PFSK-1 (cell line): ENCODE data around the gene IRF2BPL.

Experiments
- FOXP2 ChIP-seq: optimal IDR thresholded peaks from 2 replicates; pipeline ENCODE3; 2011; ENCODE audit warnings: borderline replicate concordance, control low read depth, inconsistent platforms; ENCODE audit not compliant: insufficient read depth; ENCODE audit errors: extremely low read length, extremely low read depth
- POLR2AphosphoS5 ChIP-seq: IDR thresholded peaks from 2 replicates; pipeline ENCODE4 v1.6.1; 2012; ENCODE audit warnings: low read depth, mild to moderate bottlenecking, control low read depth, low read length, moderate library complexity
- REST ChIP-seq, 2 experiments: IDR thresholded peaks; 2 replicates each; pipeline versions ENCODE4 v1.6.1 to v1.8.0; 2011 to 2012; ENCODE audit warnings: low read depth in 2 of 2, low read length in 2 of 2, control low read depth in 1 of 2, inconsistent platforms in 1 of 2, mild to moderate bottlenecking in 1 of 2, moderate library complexity in 1 of 2; ENCODE audit not compliant: insufficient read depth in 1 of 2
- SIN3A ChIP-seq: IDR thresholded peaks from 2 replicates; pipeline ENCODE4 v1.6.1; 2012; ENCODE audit warnings: mild to moderate bottlenecking, low read length, moderate library complexity, borderline replicate concordance; ENCODE audit not compliant: insufficient read depth
- TAF1 ChIP-seq: IDR thresholded peaks from 2 replicates; pipeline ENCODE4 v1.6.1; 2012; ENCODE audit warnings: low read length, control low read depth, borderline replicate concordance; ENCODE audit not compliant: insufficient read depth

IRF2BPL gene

GRCh38 chr14:77071938-77072388 is 43.5 kb upstream of the IRF2BPL start:
- TF ChIP-seq REST (IDR thresholded peaks at IDR 0.05; ENCODE audit: insufficient read depth in 1 of 2, low read depth in 2 of 2, low read length in 2 of 2) (no peak), POLR2AphosphoS5 (no peak), FOXP2 (no peak), SIN3A (no peak), TAF1 (no peak)

GRCh38 chr14:77069551-77069950 is 41.0 kb upstream of the IRF2BPL start:
- TF ChIP-seq POLR2AphosphoS5, result no peak
- TF ChIP-seq FOXP2, result no peak

GRCh38 chr14:77068517-77069200 is 40.2 kb upstream of the IRF2BPL start:
- no peak for TF ChIP-seq REST (IDR thresholded peaks at IDR 0.05; ENCODE audit: insufficient read depth in 1 of 2, low read depth in 2 of 2, low read length in 2 of 2)
- no peak for TF ChIP-seq TAF1

- TF ChIP-seq FOXP2 (no peak), REST (IDR thresholded peaks at IDR 0.05; ENCODE audit: insufficient read depth in 1 of 2, low read depth in 2 of 2, low read length in 2 of 2) (no peak), SIN3A (no peak), TAF1 (no peak), POLR2AphosphoS5 (no peak)
Measured at GRCh38 chr14:77067632-77068516, 39.4 kb upstream of the IRF2BPL start.

GRCh38 chr14:77066578-77067172 is 38.2 kb upstream of the IRF2BPL start:
- no peak for TF ChIP-seq TAF1
- TF ChIP-seq FOXP2, result no peak
- TF ChIP-seq REST (IDR thresholded peaks at IDR 0.05; ENCODE audit: insufficient read depth in 1 of 2, low read depth in 2 of 2, low read length in 2 of 2), result no peak
- no peak for TF ChIP-seq POLR2AphosphoS5
- TF ChIP-seq SIN3A, result no peak
